Measurements from ENCODE around the gene SIRPB2.

The SIRPB2 gene

DNA sequence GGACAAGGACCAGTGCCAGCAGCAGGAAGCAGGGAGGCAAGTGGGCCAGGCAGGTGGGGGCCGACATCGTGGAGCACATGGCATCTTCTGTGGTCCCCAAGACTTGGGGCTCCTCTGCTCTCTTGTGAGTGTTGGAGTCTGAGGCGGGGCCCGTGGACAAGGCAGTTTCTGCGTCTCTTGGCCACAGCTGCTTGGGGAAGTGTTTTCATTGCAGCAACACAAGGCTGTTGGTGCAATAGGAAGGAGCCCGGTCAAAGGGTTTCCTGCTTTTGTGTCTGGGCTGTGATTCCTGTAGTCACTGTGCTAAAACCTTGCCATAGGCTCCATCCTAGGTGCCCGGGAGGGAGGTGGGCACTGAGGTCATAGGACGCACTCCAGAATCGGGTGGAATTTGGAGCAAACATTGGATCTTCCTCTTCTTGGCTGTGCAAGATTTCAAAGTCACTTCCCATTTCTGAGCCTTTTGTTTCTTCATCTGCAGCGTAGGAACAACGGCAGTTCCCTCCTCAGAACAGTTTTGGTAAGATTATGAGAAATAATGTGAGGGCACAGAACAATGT, at the start of gene SIRPB2:
TSS of gene SIRPB2 (minus strand) at position 140 of the 560 bp plus-strand sequence. CDS start at position 79, 61 bp downstream.
- no peak for DNase-seq (ENCODE audit: low spot score)

GRCh38 chr20:1539816-1540419, 48.7 kb upstream of the SIRPB2 start:
- DNase-seq (ENCODE audit: low spot score) = no peak

- DNase-seq (ENCODE audit: low spot score) = no peak
These were observed 47.4 kb upstream of the SIRPB2 start for GRCh38 chr20:1538655-1539054.

DNA sequence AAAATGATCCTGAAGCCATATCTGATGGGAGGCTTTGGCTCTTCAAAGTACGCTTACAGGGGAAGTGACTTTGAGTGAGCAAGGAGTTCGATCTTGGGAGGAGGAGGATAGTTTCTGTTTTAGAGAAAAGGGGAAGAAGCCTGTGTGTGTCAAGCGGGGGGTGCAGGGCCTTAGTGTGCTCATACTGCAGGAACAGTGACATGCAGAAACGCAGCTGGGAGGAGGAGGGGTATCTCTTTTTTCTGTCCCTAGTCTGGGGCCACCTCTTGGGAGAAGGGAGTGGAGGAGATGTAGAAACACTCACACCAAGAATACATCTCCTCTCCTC, 46.5 kb upstream of the SIRPB2 start:
- DNase-seq (ENCODE audit: low spot score) = no peak

GRCh38 chr20:1536893-1537730, 45.9 kb upstream of the SIRPB2 start:
- no peak for DNase-seq (ENCODE audit: low spot score)

- DNase-seq (ENCODE audit: low spot score) = no peak
These were observed 44.4 kb upstream of the SIRPB2 start for GRCh38 chr20:1535420-1536175.

GRCh38 chr20:1534526-1534925, 43.3 kb upstream of the SIRPB2 start:
- DNase-seq (ENCODE audit: low spot score) = no peak

GRCh38 chr20:1533059-1533458, 41.8 kb upstream of the SIRPB2 start:
- DNase-seq (ENCODE audit: low spot score) = no peak

DNA sequence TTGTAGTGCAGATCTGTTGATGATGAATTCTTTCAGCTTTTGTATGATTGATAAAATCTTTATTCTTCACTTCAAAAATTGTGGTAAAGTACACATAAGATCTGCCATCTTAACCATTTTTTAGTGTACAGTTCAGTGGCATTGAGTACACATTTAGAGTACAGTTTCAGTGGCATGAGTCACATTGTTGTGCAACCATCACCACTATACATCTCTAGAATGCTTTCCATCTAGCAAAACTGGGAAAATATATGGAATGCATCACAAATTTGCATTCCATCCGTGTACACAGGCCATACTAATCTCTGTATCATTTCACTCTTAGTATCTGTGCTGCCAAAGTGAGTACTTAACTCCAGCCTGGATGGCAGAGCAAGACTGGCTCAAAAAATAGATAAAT, 37.6 kb upstream of the SIRPB2 start:
- DNase-seq (ENCODE audit: low spot score) = no peak

- no peak for DNase-seq (ENCODE audit: low spot score)
These were observed 36.7 kb upstream of the SIRPB2 start for GRCh38 chr20:1527923-1528322.

- DNase-seq (ENCODE audit: low spot score) = no peak
These were observed 35.7 kb upstream of the SIRPB2 start for GRCh38 chr20:1526896-1527295.

GRCh38 chr20:1526310-1526709, 35.1 kb upstream of the SIRPB2 start:
- DNase-seq (ENCODE audit: low spot score) = no peak

GRCh38 chr20:1524004-1524403, 32.8 kb upstream of the SIRPB2 start:
- no peak for DNase-seq (ENCODE audit: low spot score)

- DNase-seq (ENCODE audit: low spot score) = no peak
These were observed 25.8 kb upstream of the SIRPB2 start for GRCh38 chr20:1517010-1517409.

GRCh38 chr20:1513801-1514200, 22.6 kb upstream of the SIRPB2 start:
- DNase-seq (ENCODE audit: low spot score) = no peak

- peak; percentile 29 for DNase-seq (ENCODE audit: low spot score)
These were observed 18.0 kb upstream of the SIRPB2 start for GRCh38 chr20:1509237-1509636.

GRCh38 chr20:1508574-1508973, 17.4 kb upstream of the SIRPB2 start:
- no peak for DNase-seq (ENCODE audit: low spot score)

DNA sequence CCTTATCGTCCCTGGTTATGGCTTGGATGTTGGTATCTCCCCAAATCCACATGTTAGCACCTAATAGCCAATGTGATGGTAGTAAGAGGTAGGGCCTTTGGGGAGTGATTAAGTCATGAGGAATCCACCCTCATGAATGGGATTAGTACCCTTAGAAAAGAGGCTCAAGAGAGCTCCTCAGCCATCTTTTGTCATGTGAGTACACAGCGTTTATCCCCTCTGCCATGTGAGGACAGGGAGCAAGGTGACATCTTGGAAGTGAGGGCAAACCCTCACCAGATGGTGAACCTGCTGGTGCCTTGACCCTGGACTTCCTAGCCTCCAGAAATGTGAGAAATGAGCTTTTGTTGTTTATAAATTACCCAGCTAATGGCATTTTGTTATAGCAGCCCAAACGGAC, 16.1 kb upstream of the SIRPB2 start:
- no peak for DNase-seq (ENCODE audit: low spot score)

DNA sequence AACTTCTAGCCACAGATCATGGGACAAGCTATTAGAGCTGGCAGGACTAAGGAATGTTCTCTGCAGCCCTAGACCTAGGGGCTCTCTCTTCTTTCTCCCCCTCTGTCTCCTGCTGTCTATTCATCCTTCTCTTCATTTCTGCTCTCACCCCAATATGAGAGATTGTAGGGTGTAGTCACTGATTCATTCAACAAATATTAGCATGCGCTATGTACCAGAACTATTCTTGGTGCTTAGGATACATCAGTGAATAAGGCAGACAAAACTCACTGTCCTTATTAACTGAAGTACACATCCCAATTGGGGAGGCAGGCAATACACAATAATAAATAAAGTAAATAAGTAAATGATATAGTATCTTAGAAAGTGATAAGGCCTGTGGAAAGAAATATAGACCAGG, 14.7 kb upstream of the SIRPB2 start:
- no peak for DNase-seq (ENCODE audit: low spot score)

DNA sequence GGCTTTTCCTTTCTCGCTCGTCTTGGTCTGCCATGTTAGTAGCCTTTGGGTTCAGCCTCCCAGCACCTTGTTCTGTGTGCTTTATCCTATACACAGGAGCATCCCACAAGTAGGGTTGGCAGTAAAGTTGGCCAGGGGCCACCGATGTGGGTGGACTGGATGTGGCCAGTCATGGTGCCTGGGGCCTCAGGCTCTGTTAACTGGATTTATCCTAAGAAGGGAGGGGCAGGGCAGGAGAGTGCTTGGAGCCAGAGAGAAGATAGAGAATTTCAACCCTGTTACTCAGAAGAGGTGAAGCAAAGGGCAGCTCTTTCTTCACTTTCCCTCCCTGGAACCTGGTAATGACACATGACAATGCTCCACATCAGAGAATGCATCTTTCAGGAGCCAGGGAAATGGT, 14.1 kb upstream of the SIRPB2 start:
- no peak for DNase-seq (ENCODE audit: low spot score)

DNA sequence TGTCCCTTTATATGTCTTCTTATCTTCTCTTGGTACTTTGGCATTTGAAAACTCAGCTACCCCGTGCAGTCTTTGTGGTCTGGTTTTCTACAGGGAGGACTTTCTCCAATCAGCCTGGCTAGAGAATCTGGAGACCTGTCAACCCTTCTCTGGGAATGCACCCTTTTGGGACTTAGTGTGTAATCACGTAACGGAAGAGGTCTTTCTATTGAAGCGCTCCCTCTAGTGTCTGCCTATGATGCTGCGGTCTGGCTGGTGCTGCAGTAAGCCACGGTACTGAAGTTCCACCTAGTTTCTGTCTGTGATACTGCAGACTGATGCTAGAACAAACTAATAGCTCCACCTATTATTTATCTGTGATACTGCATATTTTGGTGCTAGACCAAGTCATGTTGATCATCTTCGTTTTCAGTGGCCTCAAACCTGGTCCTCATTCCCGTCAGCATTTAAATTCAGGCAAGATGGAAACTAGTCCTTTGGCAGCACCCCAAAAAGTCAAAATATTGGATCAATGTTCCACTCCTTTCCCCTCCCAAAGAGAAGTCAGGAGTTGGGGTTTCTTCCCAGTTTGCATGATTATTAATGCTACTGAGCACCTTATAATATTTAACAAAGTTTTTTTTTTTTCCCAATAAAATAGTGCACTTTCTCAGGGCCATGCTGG, 12.5 kb upstream of the SIRPB2 start:
- peak; percentile 72 for DNase-seq (ENCODE audit: low spot score)

DNA sequence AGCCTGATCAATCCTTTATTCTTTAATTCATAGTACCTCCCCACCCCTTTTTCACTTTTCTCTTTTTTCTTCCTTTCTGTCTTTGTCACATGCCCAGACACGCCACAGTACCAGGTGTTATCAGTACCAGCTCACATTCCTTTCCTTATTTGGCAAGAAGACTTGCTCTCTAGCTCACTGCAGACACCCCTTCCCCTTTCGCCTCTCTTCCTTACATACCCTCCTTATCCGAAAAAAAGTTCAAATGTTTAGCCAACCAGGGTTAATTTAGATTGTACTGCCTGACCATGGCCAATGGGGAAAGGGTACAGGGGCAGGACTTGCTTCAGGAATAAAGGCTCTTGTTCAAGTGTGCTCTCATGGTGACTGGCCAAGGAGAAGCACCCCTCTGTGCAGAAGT, 9.3 kb upstream of the SIRPB2 start:
- DNase-seq (ENCODE audit: low spot score) = no peak

Data from hepatic stellate cell (primary cell).